HPDE6-E6E7 (cell line): Measurements from ENCODE around the gene WNT5A.

Experiments used
- DNase-seq: peaks from one replicate; pipeline ENCODE4 v3.0.0; 2011; ENCODE audit warnings: missing footprints; ENCODE audit errors: extremely low spot score

The WNT5A gene

GRCh38 chr3:55481744-55482495 lies 5.2 kb downstream of the WNT5A start:
- no peak for DNase-seq

- DNase-seq, result no peak
Measured at GRCh38 chr3:55480911-55481743, 6.0 kb downstream of the WNT5A start.

- no peak for DNase-seq
Measured at GRCh38 chr3:55477306-55478303, 9.5 kb downstream of the WNT5A start.

- no peak for DNase-seq
Measured at GRCh38 chr3:55476515-55476914, 10.6 kb downstream of the WNT5A start.

- no peak for DNase-seq
Measured at GRCh38 chr3:55474213-55474632, 12.9 kb downstream of the WNT5A start.

GRCh38 chr3:55473788-55474187 lies 13.3 kb downstream of the WNT5A start:
- DNase-seq, result no peak

- no peak for DNase-seq
Measured at GRCh38 chr3:55471522-55472280, 15.4 kb downstream of the WNT5A start.

- DNase-seq, result no peak
Measured at GRCh38 chr3:55471084-55471483, 16.0 kb downstream of the WNT5A start.

GRCh38 chr3:55469957-55470526 lies 17.1 kb downstream of the WNT5A start:
- DNase-seq, result no peak

GRCh38 chr3:55468251-55468650 lies 18.9 kb downstream of the WNT5A start:
- DNase-seq, result no peak

- DNase-seq, result no peak
Measured at GRCh38 chr3:55467099-55467498, 20.0 kb downstream of the WNT5A start.

- DNase-seq, result no peak
Measured at GRCh38 chr3:55466526-55466925, 20.6 kb downstream of the WNT5A start.

- no peak for DNase-seq
Measured at GRCh38 chr3:55461896-55462295, 25.2 kb downstream of the WNT5A start.

- no peak for DNase-seq
Measured at GRCh38 chr3:55459838-55460237, 27.3 kb downstream of the WNT5A start.

- no peak for DNase-seq
Measured at GRCh38 chr3:55458181-55458790, 28.8 kb downstream of the WNT5A start.

GRCh38 chr3:55455915-55456314 lies 31.2 kb downstream of the WNT5A start:
- DNase-seq, result no peak

- no peak for DNase-seq
Measured at GRCh38 chr3:55454611-55455010, 32.5 kb downstream of the WNT5A start.

- DNase-seq, result no peak
Measured at GRCh38 chr3:55453886-55454496, 33.1 kb downstream of the WNT5A start.

- DNase-seq, result no peak
Measured at GRCh38 chr3:55452886-55453285, 34.2 kb downstream of the WNT5A start.

GRCh38 chr3:55449527-55449926 lies 37.6 kb downstream of the WNT5A start:
- DNase-seq, result no peak
